ENCODE data around the gene EFNA2. TPM values are rescaled to one million over a fixed set of nuclear protein-coding genes. Genes with fewer than 3 reads are reported as not detected.

Gene EFNA2
- total RNA-seq = not detected

- intact Hi-C loops (cut with DNase I; ENCODE audit: low total_unique reads) = no loop called here
- H3K4me3 ChIP-seq = no peak within 1 kb of the TSS
- no peak for ATAC-seq
Measured at GRCh38 chr19:1285737-1286360, at the start of gene EFNA2. Gene EFNA2, plus strand, starts transcription at chr19:1285873. Its CDS starts 296 bp downstream, at chr19:1286169.

GRCh38 chr19:1236576-1236975 lies 49.1 kb upstream of the EFNA2 start:
- Histone ChIP-seq H3K27ac (no peak overlapping the region), H3K4me3 (peak overlapping the region in 3 of 4 donors; percentile 54 to 58 (median 54)), H3K9me3 (no peaks in the 10 kb centered on the region), H3K4me1 (peaks cover 12 to 26% of the 10 kb centered on the region in 2 donors), H3K36me3 (no peaks in the 10 kb centered on the region), H3K27me3 (peaks cover 4 to 6% (median 5%) of the 10 kb centered on the region in 3 donors)
- intact Hi-C loops (cut with DNase I; ENCODE audit: low total_unique reads) (no loop called here), in situ Hi-C loops (cut with MboI; ENCODE audit: low sequenced_read_pairs in 4 of 4) (no loop called here)
- DNase-seq (no peak), ATAC-seq (no peak)
- no peak for TF ChIP-seq POLR2A (IDR thresholded peaks at IDR 0.05)
- TF ChIP-seq, protein P1, sequence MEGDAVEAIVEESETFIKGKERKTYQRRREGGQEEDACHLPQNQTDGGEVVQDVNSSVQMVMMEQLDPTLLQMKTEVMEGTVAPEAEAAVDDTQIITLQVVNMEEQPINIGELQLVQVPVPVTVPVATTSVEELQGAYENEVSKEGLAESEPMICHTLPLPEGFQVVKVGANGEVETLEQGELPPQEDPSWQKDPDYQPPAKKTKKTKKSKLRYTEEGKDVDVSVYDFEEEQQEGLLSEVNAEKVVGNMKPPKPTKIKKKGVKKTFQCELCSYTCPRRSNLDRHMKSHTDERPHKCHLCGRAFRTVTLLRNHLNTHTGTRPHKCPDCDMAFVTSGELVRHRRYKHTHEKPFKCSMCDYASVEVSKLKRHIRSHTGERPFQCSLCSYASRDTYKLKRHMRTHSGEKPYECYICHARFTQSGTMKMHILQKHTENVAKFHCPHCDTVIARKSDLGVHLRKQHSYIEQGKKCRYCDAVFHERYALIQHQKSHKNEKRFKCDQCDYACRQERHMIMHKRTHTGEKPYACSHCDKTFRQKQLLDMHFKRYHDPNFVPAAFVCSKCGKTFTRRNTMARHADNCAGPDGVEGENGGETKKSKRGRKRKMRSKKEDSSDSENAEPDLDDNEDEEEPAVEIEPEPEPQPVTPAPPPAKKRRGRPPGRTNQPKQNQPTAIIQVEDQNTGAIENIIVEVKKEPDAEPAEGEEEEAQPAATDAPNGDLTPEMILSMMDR (IDR thresholded peaks at IDR 0.05 in 4 of 5, conservative IDR thresholded peaks at IDR 0.05 in 1 of 5) = no peak

More at GRCh38 chr19:1285737-1286360, at the start of gene EFNA2:
- Histone ChIP-seq H3K27me3 (peaks cover 49 to 61% (median 57%) of the 10 kb centered on the region in 3 donors), H3K27ac (no peak within 1 kb of the TSS), H3K36me3 (no peaks in the 10 kb centered on the region), H3K9me3 (no peaks in the 10 kb centered on the region), H3K4me1 (peaks cover 0 to 6% of the 10 kb centered on the region in 2 donors)
- no peak for TF ChIP-seq POLR2A (IDR thresholded peaks at IDR 0.05)
- TF ChIP-seq, protein P1 (IDR thresholded peaks at IDR 0.05 in 4 of 5, conservative IDR thresholded peaks at IDR 0.05 in 1 of 5) = no peak
- in situ Hi-C loops (cut with MboI; ENCODE audit: low sequenced_read_pairs in 4 of 4) = no loop called here
- DNase-seq = no peak

GRCh38 chr19:1237027-1237659 lies 48.5 kb upstream of the EFNA2 start:
- ATAC-seq = no peak
- Histone ChIP-seq H3K9me3 (no peaks in the 10 kb centered on the region), H3K4me3 (peak overlapping the region; percentile 52 to 58 (median 54)), H3K4me1 (peaks cover 12 to 27% of the 10 kb centered on the region in 2 donors), H3K27ac (peak overlapping the region in 1 of 4 donors; percentile 38), H3K36me3 (no peaks in the 10 kb centered on the region), H3K27me3 (peaks cover 4 to 6% (median 5%) of the 10 kb centered on the region in 3 donors)
- TF ChIP-seq POLR2A (IDR thresholded peaks at IDR 0.05) = no peak
- TF ChIP-seq, protein P1 (IDR thresholded peaks at IDR 0.05 in 4 of 5, conservative IDR thresholded peaks at IDR 0.05 in 1 of 5) = no peak
- in situ Hi-C loops (cut with MboI; ENCODE audit: low sequenced_read_pairs in 4 of 4) = no loop called here
- intact Hi-C loops (cut with DNase I; ENCODE audit: low total_unique reads) = no loop called here
- DNase-seq = no peak

- Histone ChIP-seq H3K9me3 (no peaks in the 10 kb centered on the region), H3K36me3 (no peaks in the 10 kb centered on the region), H3K27ac (peak within 1 kb of the TSS; percentile 93 to 100 (median 97)), H3K4me3 (peak within 1 kb of the TSS; percentile 52 to 58 (median 54)), H3K4me1 (peaks cover 20 to 34% of the 10 kb centered on the region in 2 donors), H3K27me3 (peaks cover 4 to 6% (median 5%) of the 10 kb centered on the region in 3 donors)
- DNase-seq (no peak), ATAC-seq (no peak)
- peak; percentile 33 to 47 for TF ChIP-seq POLR2A (IDR thresholded peaks at IDR 0.05)
- TF ChIP-seq, protein P1 (IDR thresholded peaks at IDR 0.05 in 4 of 5, conservative IDR thresholded peaks at IDR 0.05 in 1 of 5) = no peak
- in situ Hi-C loops (cut with MboI; ENCODE audit: low sequenced_read_pairs in 4 of 4) (no loop called here), intact Hi-C loops (cut with DNase I; ENCODE audit: low total_unique reads) (no loop called here)
Measured at GRCh38 chr19:1237754-1238368, 47.8 kb upstream of the EFNA2 start, which contains the start of gene CBARP. Gene CBARP, minus strand, starts transcription at chr19:1238005. Its CDS starts 1,905 bp downstream, at chr19:1236100.

Measured in gastrocnemius medialis (tissue), 4 donors.